ENCODE data around the gene LYRM1.

The LYRM1 gene

DNA sequence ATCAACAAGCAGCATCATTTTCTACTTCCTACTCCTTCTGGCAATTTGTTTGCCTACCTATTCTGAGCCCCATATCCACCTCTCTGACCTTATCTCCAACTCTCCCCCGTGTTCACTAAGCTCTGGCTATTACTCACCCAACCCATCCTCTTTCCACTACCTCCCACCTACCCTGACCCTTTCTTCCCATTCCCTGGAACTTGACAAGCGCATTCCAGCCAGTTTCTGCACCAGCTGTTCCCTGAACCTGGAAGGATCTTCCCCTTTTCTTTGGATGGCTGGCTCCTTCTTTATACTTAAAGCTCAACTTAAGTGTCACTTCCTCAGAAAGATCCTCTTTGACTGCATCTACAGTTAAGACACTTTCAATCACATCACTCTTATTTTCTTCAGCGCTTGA, 2.6 kb upstream of the LYRM1 start:
- Histone ChIP-seq H3F3A (ENCODE audit: insufficient read depth, low read length) (no peaks in the 10 kb centered on the region), H3K4me1 (ENCODE audit: low read length) (peaks cover 8% of the 10 kb centered on the region), H3K4me2 (ENCODE audit: low read depth, low read length) (no peak overlapping the region), H3K9me2 (replicated peaks; ENCODE audit: insufficient read depth, low read length) (no peaks in the 10 kb centered on the region), H3K4me3 (ENCODE audit: low read length) (no peak overlapping the region), H4K20me1 (ENCODE audit: insufficient read depth, low read length) (no peaks in the 10 kb centered on the region), H2AFZ (ENCODE audit: low read length) (no peak overlapping the region), H3K36me3 (replicated peaks; ENCODE audit: insufficient read depth, low read length) (no peaks in the 10 kb centered on the region), H3K27me3 (replicated peaks; ENCODE audit: insufficient read depth, low read length) (no peaks in the 10 kb centered on the region), H3K9ac (ENCODE audit: low read length) (no peak overlapping the region), H3K27ac (ENCODE audit: low read length) (no peak overlapping the region), H3K9me3 (replicated peaks; ENCODE audit: insufficient read depth, low read length) (no peaks in the 10 kb centered on the region), H3K79me2 (ENCODE audit: low read length) (peaks cover 49% of the 10 kb centered on the region)
- no peak for DNase-seq
- TF ChIP-seq CTCF (IDR thresholded peaks at IDR 0.05; ENCODE audit: low read length) = no peak

GRCh38 chr16:20899071-20899470, 1.5 kb upstream of the LYRM1 start:
- Histone ChIP-seq H3K9ac (ENCODE audit: low read length) (peak overlapping the region; percentile 94; the same call in 1 of the 2 replicates), H3K4me1 (ENCODE audit: low read length) (peaks cover 19% of the 10 kb centered on the region), H3K27ac (ENCODE audit: low read length) (no peak overlapping the region), H3K9me3 (replicated peaks; ENCODE audit: insufficient read depth, low read length) (no peaks in the 10 kb centered on the region), H3K27me3 (replicated peaks; ENCODE audit: insufficient read depth, low read length) (no peaks in the 10 kb centered on the region), H3K9me2 (replicated peaks; ENCODE audit: insufficient read depth, low read length) (no peaks in the 10 kb centered on the region), H3K79me2 (ENCODE audit: low read length) (peaks cover 54% of the 10 kb centered on the region), H4K20me1 (ENCODE audit: insufficient read depth, low read length) (no peaks in the 10 kb centered on the region), H3F3A (ENCODE audit: insufficient read depth, low read length) (peaks cover 11% of the 10 kb centered on the region), H2AFZ (ENCODE audit: low read length) (no peak overlapping the region), H3K4me3 (ENCODE audit: low read length) (peak overlapping the region; percentile 89), H3K4me2 (ENCODE audit: low read depth, low read length) (peak overlapping the region; percentile 76), H3K36me3 (replicated peaks; ENCODE audit: insufficient read depth, low read length) (no peaks in the 10 kb centered on the region)
- no peak for DNase-seq
- TF ChIP-seq EZH2 (optimal IDR thresholded peaks at IDR 0.05; ENCODE audit: low read depth, low read length) (no peak), CTCF (IDR thresholded peaks at IDR 0.05; ENCODE audit: low read length) (no peak), EZH2phosphoT487 (IDR thresholded peaks at IDR 0.05; ENCODE audit: low read length) (no peak)

- Histone ChIP-seq H4K20me1 (ENCODE audit: insufficient read depth, low read length) (no peaks in the 10 kb centered on the region), H3K9me3 (replicated peaks; ENCODE audit: insufficient read depth, low read length) (no peaks in the 10 kb centered on the region), H3K4me1 (ENCODE audit: low read length) (peaks cover 24% of the 10 kb centered on the region), H3F3A (ENCODE audit: insufficient read depth, low read length) (peaks cover 14% of the 10 kb centered on the region), H3K36me3 (replicated peaks; ENCODE audit: insufficient read depth, low read length) (no peaks in the 10 kb centered on the region), H3K9ac (ENCODE audit: low read length) (peak overlapping the region; percentile 94), H3K4me2 (ENCODE audit: low read depth, low read length) (peak overlapping the region; percentile 76), H3K79me2 (ENCODE audit: low read length) (peaks cover 54% of the 10 kb centered on the region), H2AFZ (ENCODE audit: low read length) (peak overlapping the region; percentile 80), H3K9me2 (replicated peaks; ENCODE audit: insufficient read depth, low read length) (no peaks in the 10 kb centered on the region), H3K27me3 (replicated peaks; ENCODE audit: insufficient read depth, low read length) (no peaks in the 10 kb centered on the region), H3K4me3 (ENCODE audit: low read length) (peak overlapping the region; percentile 89), H3K27ac (ENCODE audit: low read length) (peak overlapping the region; percentile 83; the same call in 1 of the 2 replicates)
- no peak for DNase-seq
- TF ChIP-seq EZH2 (optimal IDR thresholded peaks at IDR 0.05; ENCODE audit: low read depth, low read length) (no peak), CTCF (IDR thresholded peaks at IDR 0.05; ENCODE audit: low read length) (no peak), EZH2phosphoT487 (IDR thresholded peaks at IDR 0.05; ENCODE audit: low read length) (no peak)
Observed at GRCh38 chr16:20899477-20900298, 883 bp upstream of the LYRM1 start.

All from MM.1S (cell line).